Stomach (tissue), 9 donors: ENCODE measurements around the gene ZNF780B. TPM values are rescaled to one million over a fixed set of nuclear protein-coding genes. Genes with fewer than 3 reads are reported as not detected.
"Not testable (repeated sequence)": the region's sequence is repeated elsewhere in the genome, so short reads cannot be mapped to it uniquely, and the experiment has no call there.

Source experiments
- DNase-seq, 2 donors: peaks; one replicate each; pipeline versions ENCODE4 v3.0.0 to v3.0.0-alpha.2; 2013 to 2019
- H3K27ac ChIP-seq, 5 donors: fragments of 200-600 bp in 4 of 5; sonication (generic) in 4 of 5; one replicate each; pipeline ENCODE4 v1.5.1; 2013 to 2019; ENCODE audit warnings: mild to moderate bottlenecking in 1 of 5, moderate library complexity in 1 of 5
- H3K27me3 ChIP-seq, 3 donors: fragments of 200-600 bp; sonication (generic); one replicate each; pipeline ENCODE4 v1.5.1; 2017 to 2019; ENCODE audit warnings: mixed run types in 1 of 3
- H3K36me3 ChIP-seq, 4 donors: fragments of 200-600 bp; sonication (generic); 1 replicate in 3 of 4; 2 replicates in 1 of 4; pipeline ENCODE4 v1.5.1; 2016 to 2019
- H3K4me1 ChIP-seq, 4 donors: fragments of 200-600 bp; sonication (generic); one replicate each; pipeline ENCODE4 v1.5.1; 2016 to 2019
- H3K4me3 ChIP-seq, 4 donors: fragments of 200-600 bp; sonication (generic) in 3 of 4; one replicate each; pipeline ENCODE4 v1.5.1; 2016 to 2019; ENCODE audit warnings: mild to moderate bottlenecking in 1 of 4
- H3K9me3 ChIP-seq, 4 donors: fragments of 200-600 bp; sonication (generic); one replicate each; pipeline ENCODE4 v1.5.1; 2016 to 2019
- EP300 ChIP-seq: sonication (generic); formaldehyde crosslinking; IDR thresholded peaks from one replicate; pipeline ENCODE4 v1.6.1; 2017; ENCODE audit warnings: antibody characterized with exemption
- POLR2A ChIP-seq, 4 donors: fragments of 450-650 bp; IDR thresholded peaks; one replicate each; pipeline ENCODE4 v1.6.1; 2016; ENCODE audit warnings: antibody characterized with exemption in 4 of 4, control low read depth in 2 of 4, mild to moderate bottlenecking in 1 of 4, moderate library complexity in 1 of 4
- POLR2AphosphoS5 ChIP-seq, 3 donors: sonication (generic); formaldehyde crosslinking; IDR thresholded peaks; one replicate each; pipeline ENCODE4 v1.6.1; 2016; ENCODE audit warnings: antibody characterized with exemption in 3 of 3
- WGBS, 5 donors: extraction: QIAGEN DNeasy Blood & Tissue Kit in 3 of 5; methylation state at CpG; one replicate each; pipeline versions ENCODE4 v1.1.5 to v1.1.7; 2013 to 2018; 5-methylcytosine and 5-hydroxymethylcytosine counted together
- intact Hi-C: fragments of 100-400 bp; cut with DNase I; formaldehyde crosslinking; loops from one replicate; pipeline ENCODE4 v1.15.1; 2023; ENCODE audit warnings: low total_unique reads
- polyA plus RNA-seq, 3 donors: library from polyadenylated mRNA; stranded (reverse); fragments of 200-250 nt; gene quantifications; one replicate each; pipeline ENCODE4 v1.2.3, GENCODE V29; 2013
- total RNA-seq, 5 donors: library from RNA; depleted of rRNA; stranded (reverse); fragments of >200 nt; gene quantifications; one replicate each; pipeline versions ENCODE4 v1.1.0 to v1.2.3, GENCODE V29; 2014 to 2016
- TF ChIP-seq, protein P1 (sequence below), 7 experiments: fragments of 450-650 bp in 4 of 7; fragments of 200-600 bp in 3 of 7; sonication (generic) in 3 of 7; IDR thresholded peaks; one replicate each; pipeline ENCODE4 v1.5.1; 2016 to 2019; ENCODE audit warnings: antibody characterized with exemption in 7 of 7, control low read depth in 2 of 7, mild to moderate bottlenecking in 1 of 7
- donor health status: healthy with polysubstance abuse.
- donor health status: Bipolar disorder and iron deficiency.
- donor health status: healthy.

ZNF780B gene
- total and polyA plus RNA-seq, 8 donors, result 2.7 to 73.9 (median 6.8) TPM

DNA sequence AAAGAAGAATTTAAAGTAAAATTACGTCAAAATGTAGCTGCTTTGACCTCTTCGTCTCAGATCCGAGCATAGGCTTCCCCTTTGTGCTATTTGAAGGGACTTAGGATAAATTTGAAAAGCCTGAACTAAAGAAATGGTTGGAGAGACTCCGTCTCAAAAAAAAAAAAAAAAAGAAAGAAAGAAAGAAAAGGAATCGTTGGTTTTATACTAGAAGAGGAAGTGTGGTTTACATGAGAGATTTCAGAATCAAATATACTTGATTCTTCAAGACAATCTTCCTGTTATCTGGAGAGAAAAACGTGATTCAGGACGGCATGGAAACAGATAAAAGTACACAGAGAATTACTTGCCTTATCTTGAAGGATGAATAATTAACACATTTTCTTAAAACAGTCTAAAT lies 474 bp upstream of the ZNF780B start:
- TF ChIP-seq POLR2A (IDR thresholded peaks at IDR 0.05) (no peak), POLR2AphosphoS5 (IDR thresholded peaks at IDR 0.05) (no peak), EP300 (no peak)
- TF ChIP-seq, protein P1, sequence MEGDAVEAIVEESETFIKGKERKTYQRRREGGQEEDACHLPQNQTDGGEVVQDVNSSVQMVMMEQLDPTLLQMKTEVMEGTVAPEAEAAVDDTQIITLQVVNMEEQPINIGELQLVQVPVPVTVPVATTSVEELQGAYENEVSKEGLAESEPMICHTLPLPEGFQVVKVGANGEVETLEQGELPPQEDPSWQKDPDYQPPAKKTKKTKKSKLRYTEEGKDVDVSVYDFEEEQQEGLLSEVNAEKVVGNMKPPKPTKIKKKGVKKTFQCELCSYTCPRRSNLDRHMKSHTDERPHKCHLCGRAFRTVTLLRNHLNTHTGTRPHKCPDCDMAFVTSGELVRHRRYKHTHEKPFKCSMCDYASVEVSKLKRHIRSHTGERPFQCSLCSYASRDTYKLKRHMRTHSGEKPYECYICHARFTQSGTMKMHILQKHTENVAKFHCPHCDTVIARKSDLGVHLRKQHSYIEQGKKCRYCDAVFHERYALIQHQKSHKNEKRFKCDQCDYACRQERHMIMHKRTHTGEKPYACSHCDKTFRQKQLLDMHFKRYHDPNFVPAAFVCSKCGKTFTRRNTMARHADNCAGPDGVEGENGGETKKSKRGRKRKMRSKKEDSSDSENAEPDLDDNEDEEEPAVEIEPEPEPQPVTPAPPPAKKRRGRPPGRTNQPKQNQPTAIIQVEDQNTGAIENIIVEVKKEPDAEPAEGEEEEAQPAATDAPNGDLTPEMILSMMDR (IDR thresholded peaks at IDR 0.05), result no peak
- WGBS, 5 donors, result 2 to 5% (median 4%) methylated on average over 7 of the region's 7 CpGs
- intact Hi-C loops, result no loop called here
- no peak for DNase-seq
- Histone ChIP-seq H3K36me3 (no peaks in the 10 kb centered on the region), H3K27me3 (no peaks in the 10 kb centered on the region), H3K4me3 (peak overlapping the region; percentile 74 to 96 (median 81)), H3K9me3 (peaks cover 0 to 29% (median 14%) of the 10 kb centered on the region in 4 donors), H3K27ac (peak overlapping the region in 4 of 5 donors; percentile 71 to 79 (median 76)), H3K4me1 (peaks cover 7 to 26% (median 14%) of the 10 kb centered on the region in 4 donors)

DNA sequence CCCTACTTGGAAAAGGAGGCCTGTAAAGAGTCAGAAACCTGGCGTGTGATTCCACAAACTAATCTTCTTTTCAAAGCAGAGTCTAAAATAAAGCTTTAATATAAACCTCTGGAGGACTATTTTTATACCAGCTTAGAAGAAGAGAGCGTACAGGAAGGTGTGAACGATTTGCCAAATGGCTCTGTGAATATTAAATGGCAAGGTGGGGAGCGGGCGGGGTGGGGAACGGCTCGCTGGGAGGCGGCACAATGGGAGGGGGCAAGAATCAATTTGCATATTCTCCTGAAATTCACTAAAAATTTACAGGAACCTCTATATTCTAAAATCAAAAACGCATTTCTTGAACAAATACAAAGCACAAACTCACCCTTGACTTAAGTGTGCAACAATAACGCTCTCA lies 982 bp downstream of the ZNF780B start:
- DNase-seq, result no peak
- Histone ChIP-seq H3K27ac (peak overlapping the region in 2 of 5 donors; percentile 74 to 79), H3K4me1 (peaks cover 7 to 26% (median 14%) of the 10 kb centered on the region in 4 donors), H3K9me3 (peaks cover 0 to 30% (median 18%) of the 10 kb centered on the region in 4 donors), H3K4me3 (peak overlapping the region; percentile 74 to 96 (median 81)), H3K27me3 (no peaks in the 10 kb centered on the region), H3K36me3 (peaks cover 0 to 8% (median 7%) of the 10 kb centered on the region in 4 donors)
- TF ChIP-seq EP300 (no peak), POLR2A (IDR thresholded peaks at IDR 0.05) (no peak), POLR2AphosphoS5 (IDR thresholded peaks at IDR 0.05) (no peak)
- TF ChIP-seq, protein P1 (IDR thresholded peaks at IDR 0.05), result no peak
- 40 to 49% (median 42%) methylated on average over 10 of the region's 10 CpGs for WGBS, 5 donors
- intact Hi-C loops, result no loop called here

DNA sequence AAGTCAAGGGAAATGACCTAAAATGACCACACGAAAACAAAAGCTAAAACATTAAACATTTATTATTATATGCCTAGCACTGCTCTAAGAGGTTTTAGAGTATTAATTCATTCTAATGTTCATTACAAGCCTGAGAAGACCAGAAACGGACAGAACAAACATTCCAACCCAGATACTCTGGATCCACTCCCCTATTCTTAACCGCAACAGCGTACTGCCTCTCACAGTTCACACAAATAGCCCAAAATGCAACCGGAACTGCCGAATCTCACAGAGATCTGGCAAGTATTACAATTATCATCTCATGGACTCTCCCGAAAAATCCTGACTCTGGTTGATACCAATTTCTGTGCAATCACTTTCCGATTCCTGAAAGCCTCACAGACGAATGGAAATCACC lies 1.4 kb downstream of the ZNF780B start:
- H3K27me3 ChIP-seq, result no peaks in the 10 kb centered on the region
- TF ChIP-seq POLR2AphosphoS5 (IDR thresholded peaks at IDR 0.05) (no peak), EP300 (no peak), POLR2A (IDR thresholded peaks at IDR 0.05) (no peak)
- TF ChIP-seq, protein P1 (IDR thresholded peaks at IDR 0.05), result no peak
- peaks cover 0 to 30% (median 15%) of the 10 kb centered on the region in 4 donors for H3K9me3 ChIP-seq
- peaks cover 0 to 12% (median 11%) of the 10 kb centered on the region in 4 donors for H3K36me3 ChIP-seq
- DNase-seq, result no peak
- WGBS, 5 donors, result 89 to 92% (median 91%) methylated on average over 9 of the region's 9 CpGs
- H3K27ac ChIP-seq, result no peak overlapping the region
- H3K4me1 ChIP-seq, result peaks cover 7 to 26% (median 14%) of the 10 kb centered on the region in 4 donors
- intact Hi-C loops, result no loop called here
- H3K4me3 ChIP-seq, result peak overlapping the region in 3 of 4 donors; percentile 74 to 96 (median 88)

DNA sequence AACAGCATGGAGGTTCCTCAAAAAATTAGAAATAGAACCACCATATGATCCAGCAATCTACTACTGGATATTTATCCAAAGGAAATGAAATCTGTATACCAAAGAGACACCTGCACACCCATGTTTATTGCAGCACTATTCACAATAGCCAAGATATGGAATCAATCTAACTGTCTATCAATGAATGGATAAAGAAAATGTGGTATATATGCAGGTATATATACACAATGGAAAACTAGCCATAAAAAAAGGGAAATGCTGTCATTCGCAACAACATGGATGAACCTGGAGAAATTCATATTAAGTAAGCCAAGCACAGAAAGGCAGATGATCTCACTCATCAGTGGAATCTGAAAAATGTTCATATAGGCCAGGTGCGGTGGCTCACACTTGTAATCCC lies 2.5 kb downstream of the ZNF780B start:
- Histone ChIP-seq H3K36me3 (peaks cover 4 to 23% (median 22%) of the 10 kb centered on the region in 4 donors), H3K4me3 (no peak overlapping the region), H3K27me3 (no peaks in the 10 kb centered on the region), H3K9me3 (peaks cover 0 to 29% (median 15%) of the 10 kb centered on the region in 4 donors), H3K4me1 (peaks cover 7 to 26% (median 14%) of the 10 kb centered on the region in 4 donors), H3K27ac (no peak overlapping the region)
- TF ChIP-seq POLR2AphosphoS5 (IDR thresholded peaks at IDR 0.05) (no peak), POLR2A (IDR thresholded peaks at IDR 0.05) (no peak), EP300 (no peak)
- TF ChIP-seq, protein P1 (IDR thresholded peaks at IDR 0.05), result no peak
- WGBS, 5 donors, result 95 to 100% (median 99%) methylated on average over 2 of the region's 2 CpGs
- DNase-seq, result no peak
- intact Hi-C loops, result no loop called here

DNA sequence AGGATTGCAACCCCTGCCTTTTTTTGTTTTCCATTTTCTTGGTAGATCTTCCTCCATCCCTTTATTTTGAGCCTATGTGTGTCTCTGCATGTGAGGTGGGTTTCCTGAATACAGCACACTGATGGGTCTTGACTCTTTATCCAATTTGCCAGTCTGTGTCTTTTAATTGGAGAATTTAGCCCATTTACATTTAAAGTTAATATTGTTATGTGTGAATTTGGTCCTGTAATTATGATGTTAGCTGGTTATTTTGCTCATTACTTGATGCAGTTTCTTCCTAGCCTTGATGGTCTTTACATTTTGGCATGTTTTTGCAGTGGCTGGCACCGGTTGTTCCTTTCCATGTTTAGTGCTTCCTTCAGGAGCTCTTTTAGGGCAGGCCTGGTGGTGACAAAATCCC lies 14.3 kb downstream of the ZNF780B start:
- DNase-seq, intact Hi-C loops, H3K4me3 ChIP-seq, H3K4me1 ChIP-seq, H3K27ac ChIP-seq, H3K27me3 ChIP-seq: not testable (repeated sequence)
- Histone ChIP-seq H3K9me3 (peaks cover 28 to 72% (median 42%) of the 10 kb centered on the region in 4 donors), H3K36me3 (peaks cover 24 to 47% (median 42%) of the 10 kb centered on the region in 4 donors)
- 91 to 100% (median 96%) methylated on average over 1 of the region's 1 CpG for WGBS, 5 donors

DNA sequence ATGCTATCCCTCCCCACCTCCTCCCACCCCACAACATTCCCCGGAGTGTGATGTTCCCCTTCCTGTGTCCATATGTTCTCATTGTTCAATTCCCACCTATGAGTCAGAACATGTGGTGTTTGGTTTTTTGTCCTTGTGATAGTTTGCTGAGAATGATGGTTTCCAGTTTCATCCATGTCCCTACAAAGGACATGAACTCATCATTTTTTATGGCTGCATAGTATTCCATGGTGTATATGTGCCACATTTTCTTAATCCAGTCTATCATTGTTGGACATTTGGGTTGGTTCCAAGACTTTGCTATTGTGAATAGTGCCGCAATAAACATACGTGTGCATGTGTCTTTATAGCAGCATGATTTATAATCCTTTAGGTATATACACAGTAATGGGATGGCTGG lies 18.0 kb downstream of the ZNF780B start:
- intact Hi-C loops, result not testable (repeated sequence)
- peaks cover 40 to 74% (median 51%) of the 10 kb centered on the region in 4 donors for H3K9me3 ChIP-seq

More for the DNA sequence above, 18.0 kb downstream of the ZNF780B start:
- 94 to 100% (median 98%) methylated on average over 1 to 3 of the region's 3 CpGs for WGBS, 5 donors
- DNase-seq, H3K4me1 ChIP-seq, H3K27ac ChIP-seq, H3K27me3 ChIP-seq, H3K4me3 ChIP-seq: not testable (repeated sequence)
- peaks cover under 1 to 36% (median 9%) of the 10 kb centered on the region in 4 donors for H3K36me3 ChIP-seq
